Stimulated activated CD8-positive, alpha-beta memory T cell treated with anti-CD3 and anti-CD28 coated beads, Interleukin-15, amount 100 ng/mL, for 4 hours (primary cell): ENCODE results near the gene TBL1XR1.
"Not testable (repeated sequence)": the region's sequence is repeated elsewhere in the genome, so short reads cannot be mapped to it uniquely, and the experiment has no call there.

ENCODE experiments used
- DNase-seq, 2 donors: peaks; one replicate each; pipeline ENCODE4 v3.0.0-alpha.2; 2020; ENCODE audit warnings: low read depth in 2 of 2

The TBL1XR1 gene

DNA sequence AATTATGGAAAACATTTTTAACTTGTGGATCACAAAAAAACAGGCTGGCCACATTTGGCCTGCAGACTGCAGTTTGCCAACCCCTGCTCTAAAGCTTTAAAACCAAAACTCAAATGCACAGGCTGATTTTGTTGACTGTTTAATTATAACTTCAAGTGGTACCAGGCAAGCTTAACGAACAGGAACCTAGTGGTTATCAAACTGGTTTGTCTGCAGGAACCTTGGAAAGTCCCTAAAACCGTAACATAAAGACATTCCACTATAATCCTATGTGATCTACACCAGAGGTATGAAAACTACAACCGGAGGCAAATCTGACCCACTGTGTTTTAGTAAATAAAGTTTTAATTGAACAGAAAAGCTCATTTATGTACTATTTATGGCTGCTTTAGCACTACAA, 52.4 kb downstream of the TBL1XR1 start:
- DNase-seq = no peak

DNA sequence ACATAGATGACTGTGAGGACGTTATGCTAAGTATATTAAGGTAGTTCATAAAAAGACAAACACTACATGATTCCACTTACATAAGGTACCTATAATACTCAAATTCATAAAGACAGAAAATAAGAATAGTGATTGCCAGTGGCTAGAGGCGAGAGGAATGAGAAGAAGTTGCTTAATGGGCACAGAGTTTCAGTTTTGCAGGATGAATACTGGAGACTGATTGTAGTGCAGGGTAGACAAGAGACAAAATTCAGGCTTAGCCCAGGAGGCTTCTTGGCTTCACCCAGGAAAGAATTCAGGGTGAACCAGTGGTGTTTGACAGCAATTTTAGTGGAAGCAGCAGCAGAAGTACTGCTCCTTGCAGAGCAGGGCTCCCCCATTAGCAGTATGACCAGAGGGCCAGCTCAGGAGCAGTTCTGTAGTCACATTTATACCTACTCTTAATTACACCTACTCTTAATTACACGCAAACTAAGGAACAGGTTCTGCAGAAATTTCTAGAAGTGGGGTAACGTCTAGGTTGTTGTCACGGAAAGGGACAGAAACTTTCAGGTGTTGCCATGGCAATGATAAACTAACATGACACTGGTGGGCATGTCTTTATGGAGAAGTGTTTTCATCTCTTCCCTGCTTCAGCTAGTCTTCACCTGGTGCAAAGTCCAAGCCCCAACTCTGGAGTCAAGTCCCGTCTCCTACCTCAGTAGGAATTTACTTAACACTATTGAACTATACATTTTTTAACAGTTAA, 55.2 kb downstream of the TBL1XR1 start:
- DNase-seq = no peak

DNA sequence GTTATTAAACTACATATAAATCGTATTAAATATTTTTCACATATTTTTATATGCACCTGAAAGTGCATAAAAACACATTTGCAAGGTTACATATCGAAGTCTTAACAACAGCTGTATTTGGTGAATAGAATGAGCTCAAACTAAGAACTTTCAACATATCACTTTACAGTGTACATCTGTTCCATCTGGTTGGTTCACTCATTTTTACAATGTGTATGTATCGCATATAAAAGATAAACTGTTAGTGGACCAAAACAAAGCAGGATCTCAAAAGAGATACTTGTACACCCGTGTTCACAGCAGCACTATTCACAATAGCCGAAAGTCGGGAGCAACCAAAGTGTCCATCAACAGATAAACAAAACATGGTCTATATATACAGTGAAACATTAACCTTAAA, 55.8 kb downstream of the TBL1XR1 start:
- DNase-seq = no peak

DNA sequence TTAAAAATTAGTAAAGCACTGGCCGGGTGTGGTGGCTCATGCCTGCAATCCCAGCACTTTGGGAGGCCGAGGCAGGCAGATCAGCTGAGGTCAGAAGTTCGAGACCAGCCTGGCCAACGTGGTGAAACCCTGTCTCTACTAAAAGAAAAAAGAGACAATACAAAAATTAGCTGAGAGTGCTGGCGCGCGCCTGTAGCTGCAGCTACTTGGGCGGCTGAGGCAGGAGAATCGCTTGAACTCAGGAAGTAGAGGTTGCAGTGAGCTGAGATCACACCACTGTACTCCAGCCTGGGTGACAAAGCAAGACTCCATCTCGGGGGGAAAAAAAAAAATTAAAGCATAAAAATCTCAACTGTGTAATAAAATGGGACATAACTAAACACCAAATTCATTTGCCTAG, 58.1 kb downstream of the TBL1XR1 start:
- not testable (repeated sequence) for DNase-seq

DNA sequence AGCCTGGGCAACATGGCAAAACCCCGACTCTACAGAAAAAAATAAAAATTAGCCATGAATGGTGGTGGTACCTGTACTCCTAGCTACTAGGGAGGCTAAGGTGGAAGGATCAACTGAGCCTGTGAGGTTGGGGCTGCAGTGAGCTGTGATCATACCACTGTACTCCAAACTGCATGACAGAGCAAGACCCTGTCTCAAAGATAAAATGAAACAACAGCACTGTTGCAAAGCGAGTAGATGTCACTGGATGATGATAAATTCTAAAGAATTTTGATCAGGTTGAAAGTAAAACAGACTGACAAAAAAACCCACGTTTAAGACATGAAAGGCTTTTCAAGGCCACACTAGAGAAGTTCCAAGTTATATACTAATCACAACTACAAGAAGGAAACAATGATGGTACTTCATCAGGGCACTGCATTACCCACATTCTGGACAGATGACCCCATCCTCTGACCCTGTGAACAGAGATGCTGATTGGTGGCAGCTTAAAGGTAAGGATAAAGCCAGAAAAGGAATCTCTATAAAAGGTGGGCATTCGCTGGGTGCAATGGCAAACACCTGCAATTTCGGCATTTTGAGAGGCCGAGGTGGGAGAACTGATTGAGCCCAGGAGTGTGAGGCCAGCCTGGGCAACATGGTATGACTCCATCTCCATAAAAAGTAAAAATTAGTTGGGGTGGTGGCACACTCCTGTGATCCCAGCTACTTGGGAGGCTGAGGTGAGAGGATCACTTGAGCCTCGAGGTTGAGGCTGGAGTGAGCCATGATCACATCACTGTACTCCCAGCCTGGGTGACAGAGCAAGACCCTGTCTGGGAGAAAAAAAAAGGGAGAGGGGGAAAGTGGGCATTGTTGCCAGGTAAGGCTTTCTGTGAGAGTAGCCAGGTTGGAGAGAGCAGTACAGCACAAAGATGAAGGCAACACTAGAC, 59.2 kb downstream of the TBL1XR1 start:
- DNase-seq = no peak

DNA sequence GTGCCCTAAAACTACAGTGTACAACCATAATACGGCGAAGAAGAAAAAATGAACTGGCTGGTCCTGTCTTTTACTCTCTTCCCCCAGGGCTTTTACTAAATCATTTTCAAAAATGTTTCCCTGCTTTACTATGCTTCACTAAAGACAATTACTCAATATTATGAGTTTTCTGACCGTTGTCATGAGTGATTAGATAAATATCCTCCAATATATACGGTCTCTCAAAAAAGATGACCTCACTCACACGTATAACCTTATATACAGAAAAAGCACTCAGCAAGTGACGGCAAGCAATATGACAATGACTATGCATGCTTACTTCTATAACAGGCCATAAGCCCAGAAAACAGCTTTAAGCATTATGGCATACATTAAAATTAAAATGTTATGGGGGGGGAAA, 60.5 kb downstream of the TBL1XR1 start:
- DNase-seq = no peak

DNA sequence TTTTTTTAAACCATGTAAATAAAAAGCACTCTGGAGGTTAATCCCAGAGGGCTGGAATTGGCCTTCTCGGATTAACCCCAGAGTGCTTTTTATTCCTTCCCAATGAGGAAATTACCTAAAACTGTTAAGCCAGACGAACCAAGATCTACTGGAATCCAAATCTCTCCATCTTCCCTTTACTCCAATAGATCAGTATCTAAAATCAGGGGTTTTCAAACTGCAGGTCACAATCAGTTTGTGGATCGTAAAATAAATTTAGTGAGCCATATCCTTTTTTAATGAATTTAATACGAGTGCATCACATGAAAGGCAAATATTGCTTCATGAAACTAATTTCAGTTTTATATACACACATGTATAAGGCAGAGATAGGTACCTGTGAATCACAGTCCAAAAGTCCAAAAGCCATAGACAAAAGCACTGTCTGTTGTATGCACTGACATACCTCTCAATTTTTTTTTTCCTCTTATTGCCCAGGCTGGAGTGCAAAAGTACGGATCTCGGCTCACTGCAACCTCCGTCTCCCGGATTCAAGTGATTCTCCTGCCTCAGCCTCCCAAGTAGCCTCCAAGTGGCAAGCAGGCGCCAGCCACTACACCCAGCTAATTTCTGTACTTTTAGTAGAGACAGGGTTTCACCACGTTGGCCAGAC, 61.3 kb downstream of the TBL1XR1 start:
- no peak for DNase-seq

DNA sequence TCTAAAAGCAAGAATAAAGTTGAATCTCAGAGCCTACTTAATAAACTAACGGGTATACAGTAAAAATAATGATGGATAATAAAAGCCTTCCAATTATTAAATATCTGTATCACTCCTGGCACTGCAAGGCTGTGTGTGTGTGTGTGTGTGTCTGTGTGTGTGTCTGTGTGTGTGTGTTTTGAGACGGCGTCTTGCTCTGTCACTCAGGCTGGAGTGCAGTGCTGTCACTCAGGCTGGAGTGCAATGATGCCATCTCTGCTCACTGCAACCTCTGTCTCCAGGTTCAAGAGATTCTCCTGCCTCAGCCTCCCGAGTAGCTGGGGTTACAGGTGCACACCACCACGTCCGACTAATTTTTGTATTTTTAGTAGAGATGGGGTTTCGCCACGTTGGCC, 62.5 kb downstream of the TBL1XR1 start:
- DNase-seq = no peak

DNA sequence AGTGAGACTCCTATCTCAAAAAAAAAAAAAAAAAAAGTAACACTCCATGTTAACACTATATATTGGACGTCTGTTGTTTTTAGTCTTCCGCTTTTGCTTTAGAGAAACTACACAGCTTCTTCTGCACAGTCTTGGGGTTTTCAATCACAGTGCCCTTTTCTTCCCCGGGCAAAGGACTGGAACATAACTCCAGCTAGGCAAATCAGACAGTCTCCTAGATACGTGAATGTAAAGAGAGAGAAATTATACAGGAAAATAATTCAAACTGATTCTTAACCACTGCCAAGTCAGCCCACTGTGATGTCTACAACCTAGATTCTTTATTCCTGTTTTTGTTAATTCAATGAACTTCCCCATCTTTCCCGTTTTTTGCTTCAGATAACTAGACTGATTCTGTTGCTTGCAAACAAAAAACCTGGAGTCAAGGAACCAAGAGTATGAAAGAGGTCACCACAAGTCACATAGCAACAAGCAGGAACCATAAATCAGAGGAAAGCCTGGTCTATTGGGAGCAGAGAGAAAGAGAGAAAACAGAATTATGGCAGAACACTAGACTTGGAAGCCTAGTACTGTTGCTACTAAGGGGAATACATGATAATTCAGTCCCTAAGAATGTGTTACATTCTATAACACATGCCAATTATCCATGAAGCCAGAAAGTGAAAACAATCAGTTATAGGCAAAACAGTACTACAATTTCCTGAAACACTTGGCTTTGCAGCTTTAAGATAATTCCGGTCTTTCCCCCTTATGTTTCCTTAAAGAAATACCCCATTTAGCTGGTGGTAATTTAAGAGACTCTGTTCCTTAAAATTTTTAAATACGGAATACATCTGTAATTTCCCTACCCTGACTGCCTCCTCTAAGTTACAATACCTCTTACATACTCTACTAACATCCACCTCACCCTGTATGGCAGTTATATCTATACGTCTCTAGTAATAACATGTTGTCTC, 63.1 kb downstream of the TBL1XR1 start:
- no peak for DNase-seq

DNA sequence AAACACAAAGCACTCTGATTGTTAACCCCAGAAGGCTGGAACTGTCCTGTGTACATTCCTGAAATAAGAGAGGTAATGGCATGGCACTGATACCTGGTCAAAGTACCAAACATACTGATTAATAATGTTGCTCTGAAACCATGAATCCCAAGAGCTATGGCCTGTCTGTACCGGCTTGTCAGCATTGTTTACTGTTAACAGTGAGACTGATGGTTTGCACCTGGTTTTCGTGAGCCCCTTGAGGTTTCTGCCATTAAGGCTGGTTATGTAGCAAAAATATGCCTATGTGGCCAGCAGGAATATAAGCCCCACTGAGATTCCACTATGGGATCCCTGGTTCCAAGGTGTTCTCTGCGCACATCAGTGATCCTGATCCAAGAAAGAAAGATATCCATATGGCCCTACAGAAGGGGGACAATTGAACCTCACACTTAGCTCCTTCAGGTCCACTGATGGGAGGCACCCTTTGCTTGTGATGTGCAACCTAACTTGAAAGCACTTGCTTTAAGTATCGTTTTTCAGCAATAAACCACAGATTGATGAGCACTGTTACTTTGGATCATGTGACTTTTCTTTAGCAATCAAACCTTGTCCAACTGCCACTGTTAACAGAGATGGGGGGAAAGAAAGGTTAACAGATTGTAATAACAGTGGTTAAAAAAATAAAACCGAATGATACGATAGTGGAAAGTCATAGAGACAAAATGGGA, 65.2 kb downstream of the TBL1XR1 start:
- no peak for DNase-seq

DNA sequence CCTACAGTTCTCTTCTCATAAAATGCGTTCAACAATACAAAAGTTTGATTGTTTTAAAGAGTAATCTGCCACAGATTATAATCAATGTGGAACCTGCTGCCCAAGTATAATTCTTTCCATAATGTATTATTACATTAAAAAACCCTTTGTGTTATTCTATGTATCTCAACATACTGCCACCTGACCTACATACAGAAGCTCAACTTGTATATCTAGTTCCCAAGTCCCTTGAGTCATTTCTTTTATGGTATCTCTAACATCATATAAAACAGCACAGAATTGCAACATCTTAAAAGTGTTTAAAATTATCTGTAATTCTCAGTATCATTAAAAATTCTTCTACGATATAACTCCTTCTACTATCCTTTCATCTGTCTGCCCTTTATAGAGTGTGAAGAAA, 70.3 kb downstream of the TBL1XR1 start:
- DNase-seq = no peak

DNA sequence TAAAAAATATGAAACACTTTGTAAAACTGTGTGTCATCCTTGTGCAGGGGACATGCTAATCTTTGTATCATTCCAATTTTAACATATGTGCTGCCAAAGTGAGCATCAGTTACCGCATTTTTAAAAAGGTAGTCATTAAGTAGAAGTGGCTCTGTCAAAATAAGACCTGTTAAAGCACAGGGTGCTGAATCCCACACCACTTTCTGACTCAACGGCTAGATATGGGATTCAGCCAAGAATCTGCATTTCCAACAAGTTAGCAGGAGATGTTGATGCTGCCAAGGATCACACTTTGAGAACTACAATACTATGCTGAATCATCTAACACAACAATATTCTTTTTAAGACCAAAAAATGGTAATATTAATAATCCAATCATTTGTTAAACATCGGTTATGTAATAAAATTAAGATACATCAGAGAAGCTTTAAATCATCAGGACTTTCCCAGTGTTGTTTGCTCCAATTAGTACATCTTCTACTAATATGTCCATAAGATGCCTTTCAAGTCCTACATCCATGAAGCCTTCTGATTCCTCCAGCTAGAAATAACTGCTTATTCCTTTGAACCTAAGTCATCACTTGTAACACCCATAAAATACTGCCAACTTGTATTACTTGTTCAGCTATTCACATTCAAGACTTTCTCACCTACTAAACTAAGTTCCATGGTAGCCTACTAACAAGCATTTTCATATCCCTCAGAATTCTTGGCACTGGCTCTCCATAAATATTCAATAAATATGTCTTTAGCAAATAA, 71.1 kb downstream of the TBL1XR1 start:
- DNase-seq = no peak

DNA sequence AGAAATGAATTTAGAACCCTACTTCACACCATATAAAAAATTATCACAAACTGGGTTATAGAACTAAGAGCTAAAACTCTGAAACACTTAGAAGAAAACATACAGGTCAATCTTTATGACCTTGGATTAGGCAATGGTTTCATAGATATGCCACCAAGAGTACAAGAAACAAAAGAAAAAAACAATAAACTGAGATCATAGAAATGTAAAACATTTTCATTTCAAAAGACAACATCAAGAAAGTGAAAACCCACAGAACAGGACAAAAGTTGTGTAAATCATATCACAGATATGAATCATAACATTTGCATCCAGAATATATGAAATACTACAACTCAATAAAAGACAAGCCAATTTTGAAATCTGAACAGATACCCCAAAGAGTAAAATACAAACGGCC, 72.4 kb downstream of the TBL1XR1 start:
- no peak for DNase-seq

DNA sequence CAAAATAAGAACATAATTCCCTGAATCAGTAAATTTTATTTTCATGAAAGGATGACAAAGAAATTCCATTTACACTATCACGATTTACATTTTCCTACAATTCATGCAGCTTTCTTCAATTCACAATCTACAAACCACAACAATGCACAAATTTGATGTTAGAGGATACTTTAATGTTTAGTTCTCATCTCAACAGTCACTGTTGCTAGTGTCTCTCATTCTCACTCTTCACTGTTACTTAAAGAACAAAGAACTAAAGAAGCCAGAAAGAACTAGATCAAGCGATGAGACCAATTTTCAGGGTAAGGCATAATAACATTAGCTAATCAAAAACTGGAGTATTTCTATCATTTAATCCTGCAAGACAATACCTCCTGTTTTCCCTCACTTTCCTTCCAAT, 73.5 kb downstream of the TBL1XR1 start:
- no peak for DNase-seq

DNA sequence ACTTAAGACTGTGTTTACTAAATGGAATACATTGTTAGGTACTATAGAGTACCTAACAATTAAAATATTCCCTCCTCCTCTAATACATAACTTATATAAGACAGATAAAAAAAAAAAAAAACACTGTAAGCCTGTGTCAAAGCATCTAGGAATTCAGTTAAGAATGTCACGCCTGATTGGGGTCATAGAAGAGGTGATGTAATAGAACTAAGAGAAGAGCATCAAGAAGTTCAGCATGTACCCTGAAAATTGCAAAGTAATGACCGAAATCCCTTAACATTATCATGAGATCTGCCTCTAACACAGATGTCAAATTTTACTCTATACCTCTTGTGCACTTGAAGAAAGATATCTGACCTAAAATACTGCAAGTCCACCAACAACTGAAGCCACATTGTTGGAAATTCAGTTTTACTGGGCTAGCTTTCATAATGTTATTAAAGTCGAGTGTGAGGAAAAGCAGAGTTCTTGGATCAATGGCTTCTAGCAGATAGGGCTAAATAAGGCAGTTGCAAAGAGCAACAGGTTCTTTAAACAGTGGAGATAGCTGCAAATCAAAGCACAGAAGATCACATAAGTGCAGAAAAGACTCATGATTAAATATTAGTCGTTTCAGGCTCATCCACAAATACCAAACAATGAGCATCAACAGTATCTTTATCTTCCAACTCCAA, 75.0 kb downstream of the TBL1XR1 start:
- no peak for DNase-seq

DNA sequence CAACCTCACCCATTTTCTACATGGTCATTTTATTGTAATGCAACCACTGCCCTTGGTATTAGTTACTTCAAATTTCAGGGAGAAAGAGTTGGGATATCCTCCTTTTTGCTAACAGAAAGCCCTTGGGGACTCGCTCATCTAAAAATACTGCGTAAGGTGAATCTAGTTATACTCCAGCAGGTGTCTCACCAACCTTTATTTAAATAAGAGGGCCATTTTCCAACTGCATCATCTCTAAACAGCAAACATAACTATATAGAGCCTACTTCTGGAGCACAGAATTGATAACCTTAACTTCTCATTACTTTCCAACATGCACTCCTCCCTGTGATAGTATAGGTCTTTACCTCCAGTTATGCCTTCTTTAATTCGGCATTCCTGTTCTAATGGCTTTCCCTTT, 77.5 kb downstream of the TBL1XR1 start:
- DNase-seq = no peak

DNA sequence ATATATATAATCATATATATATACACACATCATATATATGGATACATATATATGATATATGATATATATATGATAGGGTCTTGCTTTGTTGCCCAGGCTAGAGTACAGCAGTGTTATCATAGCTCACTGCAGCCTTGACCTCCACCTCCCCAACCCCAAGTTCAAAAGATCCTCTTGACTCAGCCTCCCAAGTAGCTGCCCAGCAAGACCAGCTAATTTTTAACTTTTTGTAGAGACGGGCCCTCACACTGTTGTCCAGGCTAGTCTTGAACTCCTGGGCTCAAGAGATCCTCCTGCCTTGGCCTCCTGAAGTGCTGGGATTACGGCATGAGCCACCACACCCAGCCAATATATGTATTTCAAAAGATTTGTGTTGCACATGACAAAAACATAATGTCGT, 83.0 kb downstream of the TBL1XR1 start:
- DNase-seq = no peak

DNA sequence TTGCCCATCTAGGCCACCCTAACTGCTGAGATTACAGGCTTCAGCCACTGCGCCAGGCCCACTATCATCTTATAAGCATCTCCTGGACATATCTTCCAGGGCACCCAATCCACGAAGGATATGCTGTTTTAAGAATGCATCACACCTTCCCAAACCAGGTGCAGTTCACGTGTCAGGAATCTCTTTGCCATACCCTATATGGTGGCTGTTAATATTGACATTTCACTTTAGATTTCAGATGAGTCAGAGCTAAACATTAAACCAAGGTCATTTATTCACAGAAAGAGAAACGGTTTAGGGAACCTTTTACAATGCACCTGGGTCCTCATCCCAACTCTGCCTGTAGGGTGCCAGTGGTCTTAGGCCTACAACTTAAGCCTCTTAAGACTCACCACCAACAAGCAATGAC, 85.7 kb downstream of the TBL1XR1 start:
- DNase-seq = no peak

DNA sequence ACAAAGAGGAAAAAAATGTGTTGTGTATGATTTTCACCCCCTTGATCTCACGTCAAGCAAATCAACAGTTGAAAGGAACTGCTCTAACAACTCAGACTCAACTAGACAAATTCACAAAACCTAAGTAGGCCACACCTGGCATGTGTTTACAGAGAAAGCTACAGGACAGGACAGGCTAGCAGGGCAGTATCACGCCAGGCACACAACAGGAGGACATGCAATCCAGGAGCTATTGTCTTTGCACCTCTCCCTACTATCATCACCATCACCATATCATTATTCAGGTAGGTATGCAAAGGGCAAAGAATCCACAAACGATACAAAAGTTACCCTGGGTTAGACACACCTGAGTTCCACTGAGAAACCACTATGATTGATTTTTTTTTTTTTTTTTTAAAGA, 86.4 kb downstream of the TBL1XR1 start:
- DNase-seq = no peak

DNA sequence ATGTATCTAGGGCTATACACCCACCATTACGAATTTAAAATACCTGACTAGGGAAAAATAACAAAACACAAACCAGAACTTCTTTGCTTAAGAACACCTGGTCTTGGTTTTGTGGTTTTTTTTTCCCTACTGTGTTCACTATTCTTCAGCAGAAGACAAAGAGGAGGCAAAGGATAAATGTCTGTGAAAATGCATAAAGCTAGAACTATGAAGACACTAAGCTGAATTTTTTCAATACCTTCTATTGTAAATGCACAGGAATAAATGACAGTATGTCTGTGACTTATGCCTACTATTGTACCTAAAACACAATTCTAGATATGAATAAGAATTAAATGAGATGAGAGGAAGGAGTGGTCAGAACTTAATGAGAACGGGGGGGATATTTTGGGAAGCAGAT, 86.9 kb downstream of the TBL1XR1 start:
- DNase-seq = no peak
